Non-pigmented ciliary epithelial cell (primary cell): Measurements from ENCODE around the gene TRIM43.
"Not testable (repeated sequence)": the region's sequence is repeated elsewhere in the genome, so short reads cannot be mapped to it uniquely, and the experiment has no call there.

Experiments
- DNase-seq: peaks from one replicate; pipeline ENCODE4 v3.0.0-alpha.2; 2010; ENCODE audit warnings: low read depth

TRIM43 gene

DNA sequence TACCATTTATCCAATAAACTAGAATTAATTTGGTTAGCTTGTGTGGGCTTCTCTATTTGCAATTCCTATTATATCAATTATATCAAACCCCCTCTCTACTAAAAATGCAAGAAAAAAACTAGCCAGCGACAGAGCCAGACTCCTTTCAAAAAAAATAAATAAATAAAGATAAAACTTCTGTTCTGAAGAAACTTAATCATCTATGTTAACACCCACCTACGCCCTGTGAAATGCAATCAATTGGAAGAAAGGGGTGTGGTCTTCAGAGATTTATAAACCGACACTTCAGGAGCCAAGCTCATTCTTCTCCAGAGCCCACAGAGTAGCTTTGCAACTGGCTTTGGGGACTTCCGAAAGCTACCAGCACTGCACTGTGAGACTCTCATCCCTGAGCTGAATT, at the start of gene TRIM43:
Gene TRIM43, plus strand, starts transcription at position 301 of the 400 bp plus-strand sequence. CDS start 2,023 bp downstream, outside the sequence.
- DNase-seq, result not testable (repeated sequence)

DNA sequence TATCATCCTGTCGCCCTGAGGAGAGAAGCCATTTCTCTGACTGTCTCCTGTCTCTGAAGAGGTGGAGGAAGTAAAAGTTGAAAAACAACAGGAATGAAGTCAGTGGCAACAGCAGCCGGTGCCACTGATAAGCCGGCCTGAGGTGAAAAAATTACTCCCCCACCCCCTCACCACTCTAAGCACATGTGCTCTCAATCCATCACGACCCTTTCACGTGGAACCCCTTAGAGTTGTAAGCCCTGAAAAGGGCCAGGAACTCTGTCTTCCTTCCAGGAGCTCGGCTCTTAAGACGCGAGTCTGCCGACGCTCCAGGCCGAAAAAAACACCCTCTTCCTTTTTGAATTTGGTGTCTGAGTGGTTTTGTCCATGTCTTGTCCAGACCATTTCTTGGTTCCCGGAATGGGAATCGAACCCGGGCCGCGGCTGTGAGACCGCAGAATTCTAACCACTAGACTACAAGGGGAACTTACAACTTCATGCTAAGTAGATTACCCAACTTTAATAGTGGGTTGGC, 40.7 kb upstream of the TRIM43 start:
- DNase-seq, result no peak

DNA sequence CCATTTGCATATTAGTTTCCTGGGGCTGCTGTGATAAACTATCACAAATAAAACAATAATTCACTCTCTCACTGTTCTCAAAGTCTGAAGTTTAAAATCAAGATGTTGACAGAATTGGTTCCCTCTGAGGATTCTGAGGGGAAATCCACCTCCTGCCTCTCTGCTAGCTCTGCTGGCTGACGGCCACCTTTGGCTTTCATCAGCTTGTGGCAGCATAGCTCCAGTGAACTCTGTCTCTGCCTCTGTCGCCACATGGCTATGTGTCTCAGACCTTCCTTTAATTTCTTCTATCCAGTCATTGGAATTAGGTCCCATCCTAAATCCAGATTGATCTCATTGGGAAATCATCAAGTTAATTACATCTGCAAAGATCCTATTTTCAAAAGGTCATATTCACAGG, 38.9 kb upstream of the TRIM43 start:
- no peak for DNase-seq

DNA sequence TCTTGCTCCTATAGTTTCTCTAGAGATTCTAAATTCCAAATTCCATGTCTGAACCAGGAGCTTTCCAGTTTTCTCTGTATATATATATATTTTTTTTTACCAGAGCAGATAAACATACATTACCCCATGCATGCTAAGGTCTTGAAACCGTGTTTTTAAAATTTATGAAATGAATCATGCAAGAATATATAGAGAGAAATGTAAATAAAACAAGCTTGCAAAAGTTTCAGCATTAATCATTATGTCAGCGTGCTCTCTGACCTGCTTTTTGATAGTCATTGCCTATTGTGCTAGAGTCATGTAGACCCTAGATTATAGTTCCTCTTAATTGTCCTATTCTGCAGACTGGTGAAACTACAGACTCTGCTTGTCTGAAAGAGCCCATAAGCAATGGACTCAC, 22.6 kb upstream of the TRIM43 start:
- no peak for DNase-seq

DNA sequence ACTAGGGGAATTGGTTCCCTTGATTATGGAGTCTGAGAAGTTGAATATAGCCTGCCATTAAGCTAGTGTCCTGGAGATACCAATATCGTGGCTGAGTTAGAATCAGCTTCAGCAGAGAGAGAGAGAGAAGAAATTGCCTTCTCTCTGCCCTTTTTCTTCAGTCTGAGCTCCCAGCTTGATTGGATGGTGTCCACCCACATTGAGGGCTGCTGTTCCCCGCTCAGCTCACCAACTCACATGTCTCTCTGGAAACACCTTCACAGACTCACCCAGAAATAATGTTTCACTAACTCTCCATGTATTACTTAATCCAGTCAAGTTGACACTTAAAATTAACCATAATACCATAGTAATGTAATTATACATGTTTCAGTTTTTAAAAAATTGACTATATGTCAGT, 17.9 kb upstream of the TRIM43 start:
- no peak for DNase-seq

DNA sequence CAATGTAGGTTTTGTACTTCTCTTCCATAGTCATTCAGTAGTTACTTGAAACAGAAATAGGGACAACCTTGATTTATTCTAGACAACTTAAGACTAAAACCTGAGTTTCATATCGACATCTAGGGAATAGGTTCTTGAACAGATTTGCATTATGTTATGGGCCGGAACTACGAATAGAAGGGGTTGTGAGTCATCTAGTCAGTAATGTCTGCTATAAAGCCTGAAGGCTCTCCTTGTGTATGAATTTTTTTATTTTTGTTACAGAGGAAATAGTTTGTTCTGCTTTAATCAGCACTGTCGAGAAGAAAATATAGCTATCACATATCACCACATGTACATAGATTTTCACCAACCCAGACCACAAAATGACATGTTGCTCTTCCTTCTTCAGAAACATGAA, 17.3 kb upstream of the TRIM43 start:
- no peak for DNase-seq

DNA sequence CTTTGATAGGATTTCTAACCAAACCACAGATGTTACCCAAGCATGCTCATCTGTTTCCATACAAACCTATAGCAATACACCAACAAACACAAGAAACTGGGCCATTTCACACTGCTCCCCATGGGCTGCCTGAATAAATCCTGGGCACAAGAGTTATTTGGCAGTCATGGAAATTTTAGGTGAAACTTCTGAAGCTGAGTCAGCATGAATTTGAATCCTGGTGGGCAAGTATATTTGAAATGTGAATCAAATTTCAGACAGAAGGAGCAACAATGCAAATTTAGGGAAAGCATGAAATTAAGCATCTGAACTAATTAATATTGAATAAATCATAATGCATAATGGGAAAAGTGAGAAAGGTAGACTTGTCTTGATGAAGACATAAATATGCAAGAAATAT, 15.9 kb upstream of the TRIM43 start:
- no peak for DNase-seq

DNA sequence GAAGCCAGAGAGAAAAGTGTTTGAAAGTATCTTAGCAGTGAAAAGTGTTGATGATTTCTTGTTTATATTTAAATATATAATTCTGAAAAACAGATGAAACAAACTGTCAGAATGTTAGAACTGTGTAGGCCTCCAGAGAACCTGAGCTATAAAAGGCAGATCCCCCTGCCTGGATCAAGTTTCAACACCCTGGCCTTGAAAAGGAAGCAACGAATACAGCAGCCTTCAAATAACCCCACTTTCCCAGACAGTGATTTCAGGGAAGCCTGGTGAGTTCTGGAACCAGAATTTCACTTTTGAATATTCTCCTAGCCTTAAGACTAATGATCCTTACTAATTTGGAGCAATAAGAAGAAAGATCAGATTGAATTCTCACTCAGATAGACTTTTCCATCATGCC, 13.3 kb upstream of the TRIM43 start:
- no peak for DNase-seq

DNA sequence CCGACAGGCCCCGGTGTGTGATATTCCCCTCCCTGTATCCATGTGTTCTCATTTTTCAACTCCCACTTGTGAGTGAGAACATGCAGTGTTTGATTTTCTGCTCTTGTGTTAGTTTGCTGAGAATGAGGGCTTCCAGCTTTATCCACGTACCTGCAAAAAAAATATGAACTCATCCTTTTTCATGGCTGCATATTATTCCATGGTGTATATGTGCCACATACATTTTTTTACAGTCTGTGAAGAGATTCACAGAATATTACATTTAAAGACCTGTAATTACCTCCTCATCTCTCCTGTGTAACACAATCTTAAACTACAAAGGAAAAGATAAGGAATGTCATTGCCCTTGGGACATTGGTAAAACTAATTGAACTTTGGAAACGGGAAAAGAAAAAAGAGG, 8.3 kb upstream of the TRIM43 start:
- not testable (repeated sequence) for DNase-seq

DNA sequence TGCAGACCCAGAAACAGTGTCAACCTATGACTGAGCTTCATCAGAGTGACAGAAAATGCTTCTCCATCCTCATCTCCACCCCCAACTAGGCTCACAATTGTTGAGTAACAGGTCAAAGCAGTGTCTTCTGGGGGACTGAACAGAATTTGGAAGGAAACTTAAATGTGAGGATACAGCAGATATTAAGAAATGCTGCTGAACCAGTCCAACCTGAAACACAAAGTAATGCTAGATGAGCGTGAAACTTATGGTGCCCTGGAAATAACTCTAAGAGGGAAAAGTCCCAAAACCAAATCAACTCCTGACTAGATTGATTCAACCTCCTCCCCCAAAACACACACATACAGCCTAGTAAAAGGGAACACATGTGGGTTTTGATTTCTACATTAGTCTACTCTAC, 7.5 kb upstream of the TRIM43 start:
- DNase-seq, result not testable (repeated sequence)

DNA sequence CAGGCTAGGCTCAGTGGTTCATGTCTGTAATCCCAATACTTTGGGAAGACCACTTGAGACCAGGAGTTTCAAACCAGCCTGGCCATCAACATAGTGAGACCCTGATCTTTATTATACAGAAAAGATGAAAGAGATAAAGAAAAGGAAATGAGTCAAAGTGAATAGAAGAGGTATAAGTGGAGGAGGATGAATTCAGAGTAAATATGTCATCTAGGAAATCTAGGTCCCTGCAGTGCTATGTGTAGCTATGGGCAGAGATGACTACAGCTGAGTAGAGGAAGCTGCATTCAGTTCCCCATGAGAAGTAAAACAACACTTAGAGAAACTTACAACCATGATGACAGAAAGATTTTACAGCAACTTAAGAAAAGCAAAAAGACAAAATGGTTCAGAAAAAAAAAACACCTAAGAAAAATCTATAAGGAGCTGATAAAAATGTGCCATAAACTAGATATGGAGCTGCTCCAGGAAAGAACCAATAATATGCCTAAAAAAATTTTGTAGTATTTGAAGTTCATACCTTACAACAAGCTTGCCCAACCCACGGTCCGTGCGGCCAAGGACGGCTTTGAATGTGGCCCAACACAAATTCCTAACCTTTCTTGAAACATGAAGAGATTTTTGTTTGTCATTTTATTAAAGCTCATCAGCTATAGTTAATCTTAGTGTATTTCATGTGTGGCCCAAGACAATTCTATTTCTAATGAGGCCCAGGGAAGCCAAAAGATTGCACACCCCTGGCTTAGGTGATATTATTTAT, 1.8 kb upstream of the TRIM43 start:
- DNase-seq, result not testable (repeated sequence)

DNA sequence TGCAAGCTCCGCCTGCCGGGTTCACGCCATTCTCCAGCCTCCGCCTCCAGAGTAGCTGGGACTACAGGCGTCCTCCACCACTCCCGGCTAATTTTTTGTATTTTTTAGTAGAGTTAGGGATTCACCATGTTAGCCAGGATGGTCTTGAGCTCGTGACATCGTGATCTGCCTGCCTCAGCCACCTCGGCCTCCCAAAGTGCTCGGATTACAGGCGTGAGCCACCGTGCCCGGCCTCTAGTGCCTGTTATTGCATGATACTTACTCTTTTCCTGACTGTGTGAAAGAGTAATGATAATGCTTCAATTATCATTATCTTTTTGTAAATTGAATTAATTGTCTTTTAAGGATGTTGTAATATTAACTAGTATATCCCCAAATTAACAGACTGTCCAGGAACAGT, 1.2 kb downstream of the TRIM43 start:
- not testable (repeated sequence) for DNase-seq

DNA sequence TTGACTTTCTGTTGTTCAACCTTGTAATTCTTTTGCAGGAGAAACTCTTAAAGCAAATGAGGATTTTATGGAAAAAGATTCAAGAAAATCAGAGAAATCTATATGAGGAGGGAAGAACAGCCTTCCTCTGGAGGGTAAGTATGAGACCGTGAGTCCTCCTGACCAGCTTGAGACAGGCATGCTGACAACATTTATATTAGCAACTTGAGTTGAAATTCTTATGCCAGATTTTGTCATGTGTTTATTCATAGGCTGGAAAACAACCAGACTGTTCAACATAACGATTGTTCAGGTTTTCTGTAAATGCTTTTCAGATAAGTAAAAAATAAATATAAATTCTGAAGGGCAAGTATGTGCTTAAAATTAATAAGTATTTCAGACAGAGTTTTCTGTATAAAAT, 3.2 kb downstream of the TRIM43 start:
- DNase-seq, result not testable (repeated sequence)

DNA sequence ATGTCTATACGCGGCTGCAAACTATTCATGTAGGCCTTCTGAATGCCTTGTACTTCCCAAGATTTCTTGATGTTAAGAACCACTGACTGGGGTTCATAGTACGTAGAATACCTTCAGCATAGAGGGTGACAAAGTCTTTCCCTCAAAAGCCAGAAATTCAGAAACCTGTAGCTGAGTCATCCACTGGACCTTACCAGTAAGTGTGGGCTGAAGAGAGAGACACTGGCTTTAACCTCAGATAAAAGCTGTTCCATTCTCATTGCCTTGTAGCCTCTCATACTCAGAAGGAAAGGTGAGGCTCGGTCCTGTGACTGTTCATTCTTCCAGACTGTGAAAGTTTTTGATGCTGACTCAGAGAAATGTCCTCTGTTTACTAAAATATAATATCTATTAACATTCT, 9.5 kb downstream of the TRIM43 start:
- DNase-seq, result not testable (repeated sequence)

DNA sequence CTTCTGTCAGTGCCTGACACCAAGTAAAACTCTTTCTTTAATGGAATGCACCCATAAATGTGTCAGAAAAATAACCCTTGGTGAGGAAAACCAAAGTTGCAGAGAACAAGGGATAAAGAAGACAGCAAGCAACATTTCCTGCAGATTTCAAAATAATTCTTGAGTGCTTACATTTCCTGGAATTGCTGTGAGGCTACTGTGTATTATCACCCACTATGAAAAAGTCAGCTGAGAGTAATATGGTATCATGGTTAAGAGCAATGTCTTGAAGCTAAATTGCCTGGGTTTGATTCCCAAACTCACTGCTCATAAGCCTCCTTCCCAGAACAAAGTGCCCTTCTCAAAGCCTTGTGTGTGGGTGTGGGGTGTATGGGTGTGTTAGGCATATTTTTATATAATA, 10.3 kb downstream of the TRIM43 start:
- not testable (repeated sequence) for DNase-seq

DNA sequence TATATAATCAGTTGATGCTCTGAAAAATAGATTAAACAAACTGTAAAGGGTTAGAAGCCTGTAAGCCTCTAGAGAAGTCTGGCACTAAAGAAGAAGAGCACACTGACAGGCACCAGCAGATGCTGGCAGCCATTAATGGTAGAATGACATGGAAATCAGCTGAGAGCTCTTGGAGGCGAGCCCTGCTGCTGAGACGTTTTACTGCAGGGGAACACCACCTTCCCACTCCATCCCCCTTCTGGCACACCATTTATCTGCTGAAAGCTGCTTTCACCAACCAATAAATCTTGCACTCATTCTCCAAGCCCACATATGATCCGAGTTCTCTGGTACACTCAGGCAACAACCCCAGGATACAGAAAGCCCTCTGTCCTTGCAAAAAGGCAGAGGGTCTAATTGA, 16.6 kb downstream of the TRIM43 start:
- not testable (repeated sequence) for DNase-seq

DNA sequence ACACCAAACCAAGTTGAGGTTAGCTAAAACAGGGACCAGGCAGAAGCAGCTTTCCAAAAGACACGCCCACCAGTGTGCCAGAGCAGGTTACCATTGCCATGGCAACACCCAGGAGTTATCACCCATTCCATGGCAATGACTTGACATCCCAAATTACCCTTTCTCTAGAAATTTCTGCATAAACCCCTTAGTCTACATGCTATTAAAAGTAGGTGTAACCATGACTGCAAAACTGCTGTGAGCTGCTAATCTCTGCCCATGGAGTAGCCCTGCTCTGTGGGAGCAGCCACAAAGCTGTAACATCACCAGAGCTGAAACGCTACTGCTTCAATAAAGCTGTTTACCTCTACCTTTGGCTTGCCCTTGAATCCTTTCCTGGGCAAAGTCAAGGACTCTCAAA, 18.0 kb downstream of the TRIM43 start:
- DNase-seq, result not testable (repeated sequence)

DNA sequence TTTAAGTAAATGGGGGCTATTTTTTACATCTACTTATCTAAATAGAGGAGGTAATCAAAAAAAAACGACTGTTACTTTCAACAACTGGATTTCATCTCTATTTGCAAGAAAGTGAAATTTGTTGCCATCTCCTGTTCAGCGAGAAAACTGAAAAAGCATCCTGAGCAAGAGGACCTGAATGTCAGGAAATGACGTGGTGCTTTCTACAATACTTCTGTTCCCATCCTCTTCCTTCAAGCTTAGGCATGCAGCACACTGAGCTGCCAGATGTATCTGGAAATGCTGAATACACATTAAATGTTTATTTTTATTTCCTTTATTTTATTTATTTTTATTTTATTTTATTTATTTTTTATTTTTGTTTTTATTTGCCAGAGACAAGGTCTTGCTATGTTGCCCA, 21.2 kb downstream of the TRIM43 start:
- not testable (repeated sequence) for DNase-seq

DNA sequence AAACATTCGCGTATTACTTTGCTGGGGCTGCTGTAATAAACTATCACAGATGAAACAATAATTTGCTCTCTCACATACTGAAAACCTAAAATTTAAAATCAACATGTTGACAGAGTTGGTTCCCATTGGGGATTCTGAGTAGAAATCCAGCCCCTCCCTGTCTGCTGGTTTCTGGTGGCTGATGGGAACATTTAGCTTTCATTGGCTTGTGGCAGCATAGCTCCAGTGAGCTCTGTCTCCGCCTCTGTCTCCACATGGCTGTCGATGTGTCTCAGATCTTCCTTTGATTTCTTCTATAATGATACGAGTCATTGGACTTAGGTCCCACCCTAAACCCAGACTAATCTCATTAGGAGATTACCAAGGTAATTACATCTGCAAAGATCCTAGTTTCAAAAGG, 30.9 kb downstream of the TRIM43 start:
- DNase-seq, result not testable (repeated sequence)

DNA sequence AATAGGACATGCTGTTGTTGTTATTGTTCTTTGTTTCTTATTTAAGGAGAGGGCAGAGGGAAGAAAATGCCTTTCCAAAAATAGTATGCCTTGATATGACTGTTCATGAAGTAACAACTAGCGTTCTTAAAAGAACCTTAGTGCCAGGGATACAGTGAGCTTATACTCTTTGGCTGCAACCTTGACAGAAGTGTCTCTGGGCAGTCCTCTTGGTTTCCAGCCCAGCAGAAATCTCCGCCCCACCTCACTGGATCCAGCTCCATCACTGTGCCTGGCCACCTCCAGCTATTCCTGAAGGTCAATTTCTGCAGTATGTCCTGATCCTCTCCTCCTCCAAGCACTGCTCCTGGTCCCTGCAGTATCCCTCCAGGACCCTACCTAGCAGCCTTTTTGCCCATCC, 39.2 kb downstream of the TRIM43 start:
- DNase-seq, result not testable (repeated sequence)

DNA sequence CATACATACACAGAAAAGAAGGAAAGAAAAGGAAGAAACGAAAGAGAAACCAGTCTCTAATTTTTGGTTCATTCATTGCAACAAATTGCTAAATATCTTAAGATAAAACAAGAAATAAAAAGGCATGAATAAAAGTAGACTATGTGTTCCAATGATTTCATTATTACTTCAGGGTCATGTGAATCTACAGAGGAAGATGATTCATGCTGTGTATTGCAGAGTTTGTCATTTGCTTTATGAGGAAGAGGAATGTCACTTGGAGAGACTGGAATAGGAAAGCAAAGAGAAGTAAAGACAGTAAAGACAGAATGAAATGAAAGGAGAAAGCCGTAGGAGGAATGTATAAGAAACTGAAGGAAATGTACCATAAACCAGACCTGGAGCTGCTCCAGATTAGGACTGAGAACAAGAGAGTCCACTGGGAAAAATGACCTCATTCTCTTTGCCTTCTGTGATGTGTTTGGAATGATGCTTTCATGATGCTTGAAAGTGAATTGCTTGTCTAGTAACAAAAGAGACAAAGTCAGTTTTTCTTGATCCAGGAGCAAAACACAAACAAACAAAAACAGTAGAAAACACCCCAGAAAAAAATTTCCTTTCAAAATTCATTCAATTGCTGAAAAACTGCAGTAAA, 41.9 kb downstream of the TRIM43 start:
- not testable (repeated sequence) for DNase-seq

DNA sequence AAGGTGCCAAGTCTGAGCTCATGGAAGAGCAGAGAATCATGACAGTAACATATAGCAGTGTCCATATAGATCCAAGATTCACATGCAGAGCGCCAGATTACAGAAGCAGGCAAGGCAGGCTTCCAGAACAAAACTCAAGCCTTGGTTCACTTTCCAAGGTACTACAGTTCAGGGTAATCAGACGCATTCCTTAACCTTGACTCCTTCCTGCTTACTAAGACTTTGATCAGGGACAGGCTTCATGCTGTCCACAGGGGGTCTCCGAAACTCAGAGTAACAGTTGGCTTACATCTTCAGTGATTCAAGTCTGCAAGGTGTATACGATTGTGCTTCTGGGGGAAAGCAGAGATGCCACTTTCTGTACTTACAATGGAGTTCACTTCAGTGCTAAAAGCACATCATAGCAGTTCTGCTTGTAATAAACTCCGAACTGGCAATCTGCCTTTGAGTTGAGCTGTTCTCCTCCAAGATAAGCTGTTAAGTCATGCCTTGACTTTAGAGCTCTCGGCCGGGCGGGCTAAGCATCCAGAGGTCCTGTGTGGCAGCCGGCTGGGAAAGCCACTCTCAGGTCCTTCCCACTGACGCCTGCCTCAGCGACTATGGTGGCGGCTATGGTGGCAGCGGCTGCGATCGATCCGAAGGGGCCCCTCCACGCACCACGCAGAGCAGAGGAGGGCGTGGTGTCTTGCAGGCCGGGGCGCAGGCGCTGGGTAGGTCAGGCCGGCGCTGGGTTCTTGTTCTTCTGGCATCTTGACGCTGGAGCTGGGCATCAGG, 48.9 kb downstream of the TRIM43 start:
- DNase-seq, result not testable (repeated sequence)

DNA sequence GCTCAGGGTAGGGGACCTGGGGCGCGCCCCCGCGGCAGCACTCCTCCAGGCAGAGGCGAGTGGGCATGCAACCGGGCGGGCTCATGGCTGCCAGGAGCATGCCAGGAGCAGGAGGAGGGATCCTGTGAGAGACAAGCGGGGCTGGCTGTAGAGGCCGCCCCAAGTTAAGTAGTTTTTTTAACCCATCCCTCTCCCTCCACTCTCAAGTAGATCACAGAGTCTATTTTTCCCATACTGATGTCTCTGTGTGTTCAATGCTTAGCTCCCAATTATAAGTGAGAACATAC, 49.4 kb downstream of the TRIM43 start:
- DNase-seq, result not testable (repeated sequence)
